SK-N-SH treated with all-trans-retinoic acid at 6 μM for 48 hours (cell line): ENCODE measurements around the gene LCNL1.

Experiments used
- ATAC-seq: fragments of 200-7000 bp; cut with Tn5 transposase; 3 replicates; pipeline ENCODE4 v1.9.1; 2020; ENCODE audit warnings: mild to moderate bottlenecking, moderate library complexity
- ARNTL ChIP-seq: fragments of 450-650 bp; formaldehyde crosslinking; IDR thresholded peaks from 2 replicates; pipeline ENCODE4 v1.5.0; 2020; ENCODE audit warnings: low read depth, mild to moderate bottlenecking, moderate library complexity, borderline replicate concordance
- BACH2 ChIP-seq: fragments of 250-450 bp; sonication (Bioruptor Pico); IDR thresholded peaks from 2 replicates; pipeline ENCODE4 v1.9.0; 2021; ENCODE audit warnings: mild to moderate bottlenecking, borderline replicate concordance
- CREB5 ChIP-seq: fragments of 250-450 bp; sonication (Bioruptor Pico); IDR thresholded peaks from 2 replicates; pipeline ENCODE4 v1.5.1; 2020; ENCODE audit warnings: low read depth, mild to moderate bottlenecking, moderate library complexity
- CSDC2 ChIP-seq: fragments of 250-450 bp; sonication (Bioruptor Pico); IDR thresholded peaks from 2 replicates; pipeline ENCODE4 v1.5.0; 2020; ENCODE audit warnings: mild to moderate bottlenecking, moderate library complexity
- CSRNP3 ChIP-seq: fragments of 250-450 bp; sonication (Bioruptor Pico); IDR thresholded peaks from 2 replicates; pipeline ENCODE4 v1.5.1; 2021; ENCODE audit warnings: mild to moderate bottlenecking, moderate library complexity
- ESRRG ChIP-seq: fragments of 250-450 bp; sonication (Bioruptor Pico); IDR thresholded peaks from 2 replicates; pipeline ENCODE4 v1.6.1; 2021; ENCODE audit warnings: mild to moderate bottlenecking
- ISL1 ChIP-seq: fragments of 250-450 bp; sonication (Bioruptor Pico); IDR thresholded peaks from 2 replicates; pipeline ENCODE4 v2.1.2; 2022; ENCODE audit warnings: mild to moderate bottlenecking, moderate library complexity
- OSR1 ChIP-seq: fragments of 250-450 bp; sonication (Bioruptor Pico); IDR thresholded peaks from 2 replicates; pipeline ENCODE4 v1.8.0; 2022; ENCODE audit warnings: moderate library complexity, mild to moderate bottlenecking, inconsistent platforms
- PPARA ChIP-seq: fragments of 250-450 bp; sonication (Bioruptor Pico); IDR thresholded peaks from 2 replicates; pipeline ENCODE4 v1.5.0; 2020; ENCODE audit warnings: mild to moderate bottlenecking, borderline replicate concordance
- RARB ChIP-seq: fragments of 250-450 bp; sonication (Bioruptor Pico); IDR thresholded peaks from 2 replicates; pipeline ENCODE4 v1.8.0; 2021; ENCODE audit warnings: mild to moderate bottlenecking, moderate library complexity
- SNAI2 ChIP-seq: fragments of 250-450 bp; sonication (Bioruptor Pico); IDR thresholded peaks from 2 replicates; pipeline ENCODE4 v1.5.0; 2020; ENCODE audit warnings: mild to moderate bottlenecking, moderate library complexity
- TCF4 ChIP-seq: fragments of 250-450 bp; sonication (Bioruptor Pico); IDR thresholded peaks from 2 replicates; pipeline ENCODE4 v1.8.0; 2021; ENCODE audit warnings: mild to moderate bottlenecking, moderate library complexity, borderline replicate concordance
- TOX ChIP-seq: fragments of 250-450 bp; sonication (Bioruptor Pico); IDR thresholded peaks from 2 replicates; pipeline ENCODE4 v1.8.0; 2021; ENCODE audit warnings: mild to moderate bottlenecking, moderate library complexity, borderline replicate concordance
- TSHZ2 ChIP-seq: fragments of 250-450 bp; sonication (Bioruptor Pico); IDR thresholded peaks from 2 replicates; pipeline ENCODE4 v1.5.0; 2020; ENCODE audit warnings: mild to moderate bottlenecking, moderate library complexity
- ZC3H10 ChIP-seq: fragments of 250-450 bp; sonication (Bioruptor Pico); IDR thresholded peaks from 2 replicates; pipeline ENCODE4 v1.5.1; 2021; ENCODE audit warnings: mild to moderate bottlenecking, moderate library complexity
- ZFP3 ChIP-seq: fragments of 250-450 bp; sonication (Bioruptor Pico); IDR thresholded peaks from 2 replicates; pipeline ENCODE4 v1.5.0; 2020; ENCODE audit warnings: mild to moderate bottlenecking, moderate library complexity
- ZFP30 ChIP-seq: fragments of 450-650 bp; formaldehyde crosslinking; IDR thresholded peaks from 2 replicates; pipeline ENCODE4 v1.5.0; 2022; ENCODE audit warnings: mild to moderate bottlenecking, moderate library complexity
- ZNF565 ChIP-seq: fragments of 450-650 bp; formaldehyde crosslinking; conservative IDR thresholded peaks from 2 replicates; pipeline ENCODE4 v1.5.0; 2020; ENCODE audit warnings: low read depth, mild to moderate bottlenecking, moderate library complexity
- ZNF70 ChIP-seq: fragments of 450-650 bp; formaldehyde crosslinking; IDR thresholded peaks from 2 replicates; pipeline ENCODE4 v1.5.0; 2020; ENCODE audit warnings: mild to moderate bottlenecking, moderate library complexity
- ZNF8 ChIP-seq: fragments of 450-650 bp; formaldehyde crosslinking; IDR thresholded peaks from 2 replicates; pipeline ENCODE4 v1.5.0; 2020; ENCODE audit warnings: mild to moderate bottlenecking, moderate library complexity
- TF ChIP-seq, protein P1 (sequence below): fragments of 250-450 bp; sonication (Bioruptor Pico); IDR thresholded peaks from 2 replicates; pipeline ENCODE4 v1.8.0; 2021; ENCODE audit warnings: low read depth, mild to moderate bottlenecking, moderate library complexity, borderline replicate concordance

Gene LCNL1

DNA sequence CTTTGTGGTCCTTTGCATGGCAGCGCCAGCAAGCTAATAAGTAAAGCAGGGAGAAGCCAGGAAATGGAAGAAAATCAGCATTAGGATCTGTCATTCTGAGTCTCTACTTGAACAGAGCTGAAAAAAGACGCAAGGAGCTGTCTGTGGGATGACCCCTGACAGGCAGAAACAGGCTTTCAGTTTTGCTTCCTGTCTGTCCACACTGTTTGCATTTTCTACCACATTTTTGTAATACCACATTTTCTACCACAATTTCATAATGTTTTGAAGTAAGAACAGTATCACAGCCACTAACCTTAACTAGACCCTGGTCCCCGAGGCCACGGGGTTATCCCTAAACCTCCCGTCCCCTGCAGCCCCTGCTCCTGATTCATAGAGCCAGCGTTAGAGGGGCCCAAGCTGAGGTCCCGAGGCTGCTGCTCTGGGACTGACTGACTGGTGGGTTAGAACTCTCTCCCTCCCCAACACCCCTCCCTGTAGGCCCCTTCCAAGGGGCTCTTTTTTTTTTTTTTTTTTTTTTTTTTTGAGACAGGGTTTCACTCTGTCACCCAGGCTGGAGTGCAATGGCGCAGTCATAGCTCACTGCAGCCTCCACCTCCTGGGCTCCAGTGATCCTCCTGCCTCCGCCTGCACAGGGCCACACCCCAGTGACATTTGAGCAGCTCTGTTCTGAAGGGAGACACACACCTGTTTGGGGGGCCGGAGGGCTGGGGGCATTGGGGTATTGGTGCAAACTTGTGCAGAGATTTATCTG, 17.6 kb downstream of the LCNL1 start:
- ATAC-seq = peak; percentile 4; the same call in 1 of the 3 replicates
- TF ChIP-seq ZC3H10 (CRISPR knock-in tag) (no peak), ESRRG (CRISPR knock-in tag) (no peak), ZFP30 (CRISPR knock-in tag) (no peak), ISL1 (CRISPR knock-in tag) (no peak), ZFP3 (CRISPR knock-in tag) (no peak), CSRNP3 (CRISPR knock-in tag) (no peak), BACH2 (CRISPR knock-in tag) (no peak), SNAI2 (CRISPR knock-in tag) (no peak), TSHZ2 (CRISPR knock-in tag) (no peak), TCF4 (CRISPR knock-in tag) (no peak), PPARA (CRISPR knock-in tag) (no peak), RARB (CRISPR knock-in tag) (no peak), CREB5 (no peak), CSDC2 (CRISPR knock-in tag) (no peak), ZNF565 (CRISPR knock-in tag) (no peak), OSR1 (CRISPR knock-in tag) (no peak), ZNF8 (no peak)
- TF ChIP-seq, protein P1, sequence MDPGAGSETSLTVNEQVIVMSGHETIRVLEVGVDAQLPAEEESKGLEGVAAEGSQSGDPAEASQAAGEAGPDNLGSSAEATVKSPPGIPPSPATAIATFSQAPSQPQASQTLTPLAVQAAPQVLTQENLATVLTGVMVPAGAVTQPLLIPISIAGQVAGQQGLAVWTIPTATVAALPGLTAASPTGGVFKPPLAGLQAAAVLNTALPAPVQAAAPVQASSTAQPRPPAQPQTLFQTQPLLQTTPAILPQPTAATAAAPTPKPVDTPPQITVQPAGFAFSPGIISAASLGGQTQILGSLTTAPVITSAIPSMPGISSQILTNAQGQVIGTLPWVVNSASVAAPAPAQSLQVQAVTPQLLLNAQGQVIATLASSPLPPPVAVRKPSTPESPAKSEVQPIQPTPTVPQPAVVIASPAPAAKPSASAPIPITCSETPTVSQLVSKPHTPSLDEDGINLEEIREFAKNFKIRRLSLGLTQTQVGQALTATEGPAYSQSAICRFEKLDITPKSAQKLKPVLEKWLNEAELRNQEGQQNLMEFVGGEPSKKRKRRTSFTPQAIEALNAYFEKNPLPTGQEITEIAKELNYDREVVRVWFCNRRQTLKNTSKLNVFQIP (CRISPR knock-in tag) = no peak

- ATAC-seq = no peak
- TF ChIP-seq ARNTL (CRISPR knock-in tag) = no peak
- TF ChIP-seq ZNF70 (CRISPR knock-in tag) = no peak
- no peak for TF ChIP-seq ZNF8
- TF ChIP-seq TOX (CRISPR knock-in tag) = no peak
- TF ChIP-seq BACH2 (CRISPR knock-in tag) = no peak
- no peak for TF ChIP-seq CSRNP3 (CRISPR knock-in tag)
- no peak for TF ChIP-seq OSR1 (CRISPR knock-in tag)
These were observed 19.3 kb downstream of the LCNL1 start for GRCh38 chr9:137001857-137002645.
